Liver (tissue), 3 donors: ENCODE data around the gene GPR22.

ENCODE experiments used
- FOXA1 ChIP-seq: IDR thresholded peaks from 2 replicates; pipeline ENCODE4 v1.6.1; 2016; ENCODE audit warnings: antibody characterized with exemption
- GABPA ChIP-seq, 2 donors: IDR thresholded peaks in 1 of 2; conservative IDR thresholded peaks in 1 of 2; 2 replicates each; pipeline ENCODE4 v1.6.1; 2016; ENCODE audit warnings: antibody characterized with exemption in 2 of 2, mild to moderate bottlenecking in 1 of 2, moderate library complexity in 1 of 2
- HNF4G ChIP-seq: IDR thresholded peaks from 2 replicates; pipeline ENCODE4 v1.6.1; 2016; ENCODE audit warnings: antibody characterized with exemption
- NR2F2 ChIP-seq: IDR thresholded peaks from 2 replicates; pipeline ENCODE4 v1.6.1; 2016; ENCODE audit warnings: antibody characterized with exemption
- RXRA ChIP-seq, 2 donors: IDR thresholded peaks; 2 replicates each; pipeline ENCODE4 v1.6.1; 2017 to 2018; ENCODE audit warnings: antibody characterized with exemption in 2 of 2, mild to moderate bottlenecking in 1 of 2
- SP1 ChIP-seq: IDR thresholded peaks from 2 replicates; pipeline ENCODE4 v1.6.1; 2018; ENCODE audit warnings: antibody characterized with exemption, mild to moderate bottlenecking
- TAF1 ChIP-seq: conservative IDR thresholded peaks from 2 replicates; pipeline ENCODE4 v1.6.1; 2016; ENCODE audit warnings: antibody characterized with exemption, mild to moderate bottlenecking
- YY1 ChIP-seq: IDR thresholded peaks from 2 replicates; pipeline ENCODE4 v1.6.1; 2016; ENCODE audit warnings: antibody characterized with exemption, mild to moderate bottlenecking
- TF ChIP-seq, protein P1 (sequence below): IDR thresholded peaks from 2 replicates; pipeline ENCODE4 v1.6.1; 2016; ENCODE audit warnings: antibody characterized with exemption
- TF ChIP-seq, protein P2 (sequence below): fragments of 150-350 bp; IDR thresholded peaks from 2 replicates; pipeline ENCODE4 v1.5.1; 2017; ENCODE audit warnings: improper control_type of control experiment, low read depth, low read length; ENCODE audit not compliant: missing input control
- TF ChIP-seq, protein P3 (sequence below): IDR thresholded peaks from 2 replicates; pipeline ENCODE4 v1.6.1; 2016; ENCODE audit warnings: antibody characterized with exemption
- TF ChIP-seq, protein P4 (sequence below): IDR thresholded peaks from 2 replicates; pipeline ENCODE4 v1.6.1; 2016; ENCODE audit warnings: antibody characterized with exemption, mild to moderate bottlenecking
- TF ChIP-seq, protein P5 (sequence below): IDR thresholded peaks from 2 replicates; pipeline ENCODE4 v1.6.1; 2016; ENCODE audit warnings: antibody characterized with exemption
- donor health status: healthy.
- donor health status: healthy.

DNA sequence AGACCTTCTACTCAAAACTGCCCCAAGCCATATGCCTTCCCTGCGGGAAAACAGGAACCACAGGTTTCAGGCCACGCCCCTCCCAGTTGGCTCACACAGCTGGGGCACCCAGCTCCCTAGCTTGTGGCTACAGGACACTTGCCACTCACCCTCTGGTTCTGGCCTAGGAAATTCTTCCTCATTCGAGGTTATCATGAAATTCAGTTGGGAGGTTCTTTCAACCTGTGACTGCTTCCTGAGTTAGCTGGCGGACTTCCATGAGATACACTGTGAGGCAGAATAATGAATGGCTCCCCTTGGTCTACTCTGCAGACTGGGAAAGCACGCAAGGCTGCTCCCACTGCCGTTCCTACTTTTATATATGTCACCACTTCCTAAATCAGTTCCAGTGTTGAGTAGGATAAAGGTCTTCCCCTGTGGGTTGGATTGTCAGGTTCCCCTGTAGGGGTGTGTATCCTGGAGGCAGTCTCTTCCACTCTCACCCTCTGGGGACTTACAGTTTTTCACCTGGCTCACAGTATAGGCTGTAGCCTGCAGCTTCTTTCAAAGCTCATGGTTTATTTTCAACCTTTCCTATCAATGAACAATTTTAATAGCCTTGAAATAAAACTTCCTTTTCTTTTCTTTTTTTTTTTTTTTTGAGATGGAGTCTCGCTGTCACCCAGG, 37.0 kb downstream of the GPR22 start:
- TF ChIP-seq, protein P1, sequence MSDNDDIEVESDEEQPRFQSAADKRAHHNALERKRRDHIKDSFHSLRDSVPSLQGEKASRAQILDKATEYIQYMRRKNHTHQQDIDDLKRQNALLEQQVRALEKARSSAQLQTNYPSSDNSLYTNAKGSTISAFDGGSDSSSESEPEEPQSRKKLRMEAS, result no peak
- TF ChIP-seq, protein P2, sequence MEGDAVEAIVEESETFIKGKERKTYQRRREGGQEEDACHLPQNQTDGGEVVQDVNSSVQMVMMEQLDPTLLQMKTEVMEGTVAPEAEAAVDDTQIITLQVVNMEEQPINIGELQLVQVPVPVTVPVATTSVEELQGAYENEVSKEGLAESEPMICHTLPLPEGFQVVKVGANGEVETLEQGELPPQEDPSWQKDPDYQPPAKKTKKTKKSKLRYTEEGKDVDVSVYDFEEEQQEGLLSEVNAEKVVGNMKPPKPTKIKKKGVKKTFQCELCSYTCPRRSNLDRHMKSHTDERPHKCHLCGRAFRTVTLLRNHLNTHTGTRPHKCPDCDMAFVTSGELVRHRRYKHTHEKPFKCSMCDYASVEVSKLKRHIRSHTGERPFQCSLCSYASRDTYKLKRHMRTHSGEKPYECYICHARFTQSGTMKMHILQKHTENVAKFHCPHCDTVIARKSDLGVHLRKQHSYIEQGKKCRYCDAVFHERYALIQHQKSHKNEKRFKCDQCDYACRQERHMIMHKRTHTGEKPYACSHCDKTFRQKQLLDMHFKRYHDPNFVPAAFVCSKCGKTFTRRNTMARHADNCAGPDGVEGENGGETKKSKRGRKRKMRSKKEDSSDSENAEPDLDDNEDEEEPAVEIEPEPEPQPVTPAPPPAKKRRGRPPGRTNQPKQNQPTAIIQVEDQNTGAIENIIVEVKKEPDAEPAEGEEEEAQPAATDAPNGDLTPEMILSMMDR, result no peak
- TF ChIP-seq RXRA (IDR thresholded peaks at IDR 0.05) (no peak), NR2F2 (no peak), YY1 (no peak), GABPA (IDR thresholded peaks at IDR 0.05 in 1 of 2, conservative IDR thresholded peaks at IDR 0.05 in 1 of 2) (no peak), SP1 (no peak), TAF1 (no peak), HNF4G (no peak), FOXA1 (no peak)
- TF ChIP-seq, protein P3, sequence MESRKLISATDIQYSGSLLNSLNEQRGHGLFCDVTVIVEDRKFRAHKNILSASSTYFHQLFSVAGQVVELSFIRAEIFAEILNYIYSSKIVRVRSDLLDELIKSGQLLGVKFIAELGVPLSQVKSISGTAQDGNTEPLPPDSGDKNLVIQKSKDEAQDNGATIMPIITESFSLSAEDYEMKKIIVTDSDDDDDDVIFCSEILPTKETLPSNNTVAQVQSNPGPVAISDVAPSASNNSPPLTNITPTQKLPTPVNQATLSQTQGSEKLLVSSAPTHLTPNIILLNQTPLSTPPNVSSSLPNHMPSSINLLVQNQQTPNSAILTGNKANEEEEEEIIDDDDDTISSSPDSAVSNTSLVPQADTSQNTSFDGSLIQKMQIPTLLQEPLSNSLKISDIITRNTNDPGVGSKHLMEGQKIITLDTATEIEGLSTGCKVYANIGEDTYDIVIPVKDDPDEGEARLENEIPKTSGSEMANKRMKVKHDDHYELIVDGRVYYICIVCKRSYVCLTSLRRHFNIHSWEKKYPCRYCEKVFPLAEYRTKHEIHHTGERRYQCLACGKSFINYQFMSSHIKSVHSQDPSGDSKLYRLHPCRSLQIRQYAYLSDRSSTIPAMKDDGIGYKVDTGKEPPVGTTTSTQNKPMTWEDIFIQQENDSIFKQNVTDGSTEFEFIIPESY, result no peak
- TF ChIP-seq, protein P4, sequence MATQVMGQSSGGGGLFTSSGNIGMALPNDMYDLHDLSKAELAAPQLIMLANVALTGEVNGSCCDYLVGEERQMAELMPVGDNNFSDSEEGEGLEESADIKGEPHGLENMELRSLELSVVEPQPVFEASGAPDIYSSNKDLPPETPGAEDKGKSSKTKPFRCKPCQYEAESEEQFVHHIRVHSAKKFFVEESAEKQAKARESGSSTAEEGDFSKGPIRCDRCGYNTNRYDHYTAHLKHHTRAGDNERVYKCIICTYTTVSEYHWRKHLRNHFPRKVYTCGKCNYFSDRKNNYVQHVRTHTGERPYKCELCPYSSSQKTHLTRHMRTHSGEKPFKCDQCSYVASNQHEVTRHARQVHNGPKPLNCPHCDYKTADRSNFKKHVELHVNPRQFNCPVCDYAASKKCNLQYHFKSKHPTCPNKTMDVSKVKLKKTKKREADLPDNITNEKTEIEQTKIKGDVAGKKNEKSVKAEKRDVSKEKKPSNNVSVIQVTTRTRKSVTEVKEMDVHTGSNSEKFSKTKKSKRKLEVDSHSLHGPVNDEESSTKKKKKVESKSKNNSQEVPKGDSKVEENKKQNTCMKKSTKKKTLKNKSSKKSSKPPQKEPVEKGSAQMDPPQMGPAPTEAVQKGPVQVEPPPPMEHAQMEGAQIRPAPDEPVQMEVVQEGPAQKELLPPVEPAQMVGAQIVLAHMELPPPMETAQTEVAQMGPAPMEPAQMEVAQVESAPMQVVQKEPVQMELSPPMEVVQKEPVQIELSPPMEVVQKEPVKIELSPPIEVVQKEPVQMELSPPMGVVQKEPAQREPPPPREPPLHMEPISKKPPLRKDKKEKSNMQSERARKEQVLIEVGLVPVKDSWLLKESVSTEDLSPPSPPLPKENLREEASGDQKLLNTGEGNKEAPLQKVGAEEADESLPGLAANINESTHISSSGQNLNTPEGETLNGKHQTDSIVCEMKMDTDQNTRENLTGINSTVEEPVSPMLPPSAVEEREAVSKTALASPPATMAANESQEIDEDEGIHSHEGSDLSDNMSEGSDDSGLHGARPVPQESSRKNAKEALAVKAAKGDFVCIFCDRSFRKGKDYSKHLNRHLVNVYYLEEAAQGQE, result no peak
- TF ChIP-seq, protein P5, sequence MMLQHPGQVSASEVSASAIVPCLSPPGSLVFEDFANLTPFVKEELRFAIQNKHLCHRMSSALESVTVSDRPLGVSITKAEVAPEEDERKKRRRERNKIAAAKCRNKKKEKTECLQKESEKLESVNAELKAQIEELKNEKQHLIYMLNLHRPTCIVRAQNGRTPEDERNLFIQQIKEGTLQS, result no peak
